HG02610 (cell line): Measurements from ENCODE around the gene CLEC1A.

Source experiments
- ATAC-seq: cut with Tn5 transposase; IDR thresholded peaks from one replicate; pipeline ENCODE4 v1.9.1; 2021; ENCODE audit warnings: mild to moderate bottlenecking, moderate library complexity; ENCODE audit not compliant: unreplicated experiment

Gene CLEC1A

DNA sequence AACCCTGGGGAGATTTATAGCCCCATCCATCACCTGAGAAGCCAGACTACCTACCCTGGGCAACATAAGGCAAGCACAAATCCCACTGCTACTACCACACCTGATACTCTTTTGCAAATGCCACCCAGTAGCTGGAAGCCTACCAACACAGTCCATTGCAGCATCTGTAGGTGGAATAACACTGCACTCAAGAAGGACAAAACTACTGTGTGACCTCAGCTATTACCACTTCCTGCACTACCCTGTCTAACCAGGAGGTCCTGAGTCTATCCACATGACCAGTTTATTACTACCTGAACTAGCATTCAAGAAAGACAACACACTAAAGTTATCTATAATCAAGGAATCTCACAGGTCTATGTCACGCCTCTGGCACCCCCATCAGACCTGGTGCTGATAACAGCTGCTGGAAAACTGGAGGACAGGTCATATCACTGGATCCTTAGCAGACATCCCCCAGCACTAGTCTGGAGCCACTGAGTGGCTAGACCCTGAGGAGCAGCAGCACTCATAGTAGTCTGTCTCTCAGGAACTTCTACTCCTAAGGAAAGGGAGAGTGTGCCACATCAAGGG is 2.9 kb upstream of the CLEC1A start:
- no peak for ATAC-seq

DNA sequence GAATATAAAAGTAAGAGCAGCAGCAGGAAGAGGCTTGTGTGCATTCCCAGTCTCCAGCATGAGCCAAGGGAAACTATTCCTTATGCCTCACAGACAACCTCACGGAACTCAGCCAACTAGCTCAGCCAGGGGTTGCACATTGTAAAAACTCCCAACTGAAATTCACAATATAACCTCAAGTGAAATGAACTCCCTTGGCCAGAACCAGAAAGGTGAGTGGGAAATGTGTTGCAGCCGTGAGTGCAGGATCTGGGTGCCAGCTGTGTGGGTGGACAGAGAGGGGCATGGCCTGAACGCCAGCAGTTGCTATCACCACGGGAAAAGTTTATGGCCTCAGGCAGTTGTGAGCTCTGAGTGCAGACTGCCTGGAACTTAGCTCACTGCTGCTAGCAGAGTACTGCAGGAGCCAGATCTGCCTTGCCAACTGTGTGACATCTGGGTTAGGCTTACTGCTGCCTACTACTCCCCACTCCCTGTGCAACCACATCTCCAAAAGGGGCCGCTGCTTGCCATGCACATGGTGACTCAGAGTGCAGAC is 2.3 kb upstream of the CLEC1A start:
- no peak for ATAC-seq

- no peak for ATAC-seq
These were observed 1.3 kb downstream of the CLEC1A start for GRCh38 chr12:10097521-10097920.

DNA sequence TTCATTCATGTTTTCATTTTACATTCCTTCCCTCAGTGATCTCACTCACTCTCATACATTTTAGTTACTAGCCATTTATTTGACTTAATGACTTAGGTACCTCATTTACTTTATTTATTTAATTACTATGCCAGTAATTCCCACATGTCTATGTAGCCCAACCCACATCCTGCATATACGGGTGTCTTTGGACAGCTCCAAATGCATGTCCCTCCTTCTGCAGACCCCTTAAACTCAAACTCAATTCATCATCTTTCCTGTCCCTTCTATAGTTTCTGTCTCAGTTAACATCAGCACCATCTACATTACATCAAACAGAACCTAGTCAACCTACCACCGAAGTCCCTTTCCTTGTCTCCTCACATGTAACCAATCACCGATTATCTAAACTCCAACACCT is 2.8 kb downstream of the CLEC1A start:
- ATAC-seq, result no peak

DNA sequence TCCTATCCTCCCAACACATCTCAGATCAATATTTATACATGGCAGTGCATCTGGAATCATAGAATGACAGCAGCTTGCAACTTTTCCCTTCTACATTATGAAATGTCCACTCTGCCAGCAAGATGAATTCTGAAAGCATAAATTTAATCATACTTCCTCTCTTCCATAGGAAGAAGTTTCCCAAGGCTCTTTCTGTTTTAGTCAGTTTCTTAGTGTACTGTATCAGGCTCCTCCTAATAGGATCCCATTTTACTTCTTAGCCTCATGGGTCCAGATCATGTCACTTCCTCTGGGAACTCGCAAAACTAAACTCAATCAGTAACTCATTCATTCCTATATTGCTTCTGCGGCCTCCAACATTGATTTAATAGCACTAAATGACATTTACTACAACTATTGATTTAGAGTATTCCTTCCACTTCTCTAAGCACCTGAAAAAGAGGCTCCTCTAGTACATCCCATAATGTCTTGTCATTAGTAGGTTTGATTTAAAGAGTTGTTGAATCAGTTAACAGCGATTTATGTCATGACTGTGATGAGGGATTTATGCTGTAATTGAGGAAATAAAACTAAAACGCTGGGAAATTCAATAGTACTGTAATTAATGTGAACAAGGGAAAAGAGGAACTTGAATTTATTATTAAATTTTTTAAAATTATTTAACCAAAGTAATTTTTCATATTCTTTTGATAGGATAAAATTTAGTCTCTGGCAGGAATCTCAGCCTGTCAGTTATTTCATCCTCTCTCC is 4.0 kb downstream of the CLEC1A start:
- ATAC-seq, result no peak

GRCh38 chr12:10088955-10089900 is 9.6 kb downstream of the CLEC1A start:
- no peak for ATAC-seq

DNA sequence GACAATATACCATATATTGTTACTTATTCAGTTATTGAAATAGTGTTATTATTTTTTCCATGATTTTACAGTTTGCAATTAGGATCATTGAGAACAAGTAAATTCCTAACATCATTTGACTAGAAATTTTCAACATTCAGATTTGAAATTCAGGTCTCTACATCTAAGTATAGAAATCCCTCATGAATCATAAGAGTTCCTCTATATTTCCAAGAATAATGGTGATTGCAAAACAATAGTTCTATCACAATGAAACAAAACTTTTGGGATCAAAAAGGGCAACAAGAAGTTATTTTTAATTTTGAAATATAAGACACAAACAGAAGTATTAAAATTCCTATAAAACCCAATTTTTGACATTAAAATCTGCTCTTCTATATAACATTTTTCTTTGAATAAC is 10.8 kb downstream of the CLEC1A start:
- ATAC-seq, result no peak

DNA sequence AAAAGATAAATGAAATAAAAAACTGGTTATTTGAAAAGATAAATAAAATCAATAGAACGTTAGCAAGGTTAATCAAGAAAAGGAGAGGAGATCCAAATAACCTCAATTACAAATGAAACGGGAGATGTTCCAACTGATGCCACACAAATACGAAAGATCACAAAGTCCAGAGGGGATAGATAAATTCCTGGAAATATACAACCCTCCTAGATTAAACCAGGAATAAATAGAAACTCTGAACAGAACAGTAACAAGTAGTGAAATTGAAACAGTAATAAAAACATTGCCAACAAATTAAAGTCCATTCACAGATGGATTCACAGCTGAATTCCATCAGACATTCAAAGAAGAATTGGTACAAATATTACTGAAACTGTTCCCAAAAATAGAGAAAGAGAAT is 12.4 kb downstream of the CLEC1A start:
- no peak for ATAC-seq

- no peak for ATAC-seq
These were observed 14.1 kb downstream of the CLEC1A start for GRCh38 chr12:10084733-10085132.

- ATAC-seq, result no peak
These were observed 16.5 kb downstream of the CLEC1A start for GRCh38 chr12:10082117-10082874.

DNA sequence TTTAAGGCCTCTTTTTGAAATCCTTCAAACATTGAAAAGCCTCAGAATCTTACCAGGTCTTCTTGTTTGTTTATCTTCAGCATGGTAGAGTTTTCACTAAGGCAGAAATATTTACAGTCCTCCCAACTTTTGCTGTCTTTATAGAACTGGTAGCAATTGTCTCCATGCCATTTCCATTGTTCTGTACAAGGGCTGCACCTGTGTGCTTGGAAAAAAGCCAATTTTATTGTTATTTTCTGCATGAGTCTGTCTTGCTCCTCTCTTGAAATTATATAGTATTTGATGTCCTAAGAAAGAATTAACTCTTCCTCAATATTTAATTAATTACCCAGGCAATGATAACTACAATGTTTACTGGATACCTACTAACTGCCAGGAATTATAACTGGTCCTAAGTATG is 23.3 kb downstream of the CLEC1A start:
- ATAC-seq, result no peak

DNA sequence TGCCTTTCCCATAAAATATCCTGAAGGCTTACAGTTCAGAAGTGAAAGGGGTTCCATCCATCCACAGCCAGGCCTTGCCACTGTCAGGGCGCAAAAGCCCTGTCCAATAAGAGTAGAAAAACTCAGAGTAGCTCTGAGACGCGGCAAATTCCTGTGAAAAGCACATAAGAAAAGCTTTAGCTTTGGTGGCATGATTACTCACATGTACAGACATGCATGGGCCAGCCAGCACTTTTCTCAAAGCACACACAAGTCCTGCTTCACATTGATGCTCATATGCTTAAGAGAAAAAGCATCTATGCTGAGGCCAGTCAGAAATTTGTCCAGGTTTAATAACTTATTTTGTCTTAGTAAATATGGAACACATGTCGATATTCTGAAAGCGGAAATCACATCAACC is 25.5 kb downstream of the CLEC1A start:
- ATAC-seq, result no peak

GRCh38 chr12:10072131-10072530 is 26.7 kb downstream of the CLEC1A start:
- no peak for ATAC-seq

DNA sequence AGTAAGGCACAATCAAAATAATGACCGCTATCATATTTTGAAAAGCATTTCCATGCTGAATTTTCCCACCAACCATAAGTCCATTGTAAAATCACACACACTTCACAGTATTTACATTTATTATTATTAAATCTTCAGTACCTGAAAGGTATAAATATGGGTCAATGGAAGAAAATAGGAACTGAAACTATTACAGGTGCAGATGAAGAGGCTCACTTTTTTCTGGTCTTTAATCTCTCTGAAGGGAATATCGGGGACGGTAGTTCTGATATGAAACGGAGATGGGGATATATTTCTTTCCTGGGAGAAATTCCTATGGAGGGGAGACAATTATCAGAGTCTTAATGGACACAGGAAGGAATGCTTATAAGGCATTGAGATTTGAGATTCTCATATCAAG is 28.4 kb downstream of the CLEC1A start:
- no peak for ATAC-seq

GRCh38 chr12:10069976-10070375 is 28.8 kb downstream of the CLEC1A start:
- ATAC-seq, result no peak

DNA sequence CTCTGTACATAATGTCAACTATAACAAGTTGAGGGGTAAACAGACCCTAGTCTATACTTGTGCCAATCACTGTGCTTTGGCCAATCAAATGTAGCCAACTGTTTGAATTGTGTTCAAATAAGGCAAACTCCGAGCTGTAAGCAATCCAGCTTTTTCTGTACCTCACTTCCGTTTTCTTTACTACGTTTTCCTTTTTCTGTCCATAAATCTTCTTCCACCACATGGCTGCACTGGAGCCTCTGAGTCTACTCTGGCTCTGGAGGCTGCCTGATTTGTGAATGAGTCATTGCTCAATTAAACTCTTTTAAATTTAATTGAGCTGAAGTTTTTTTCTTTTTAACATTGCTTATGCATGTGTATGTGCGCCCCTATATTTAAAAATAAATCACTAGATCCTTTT is 29.7 kb downstream of the CLEC1A start:
- no peak for ATAC-seq

DNA sequence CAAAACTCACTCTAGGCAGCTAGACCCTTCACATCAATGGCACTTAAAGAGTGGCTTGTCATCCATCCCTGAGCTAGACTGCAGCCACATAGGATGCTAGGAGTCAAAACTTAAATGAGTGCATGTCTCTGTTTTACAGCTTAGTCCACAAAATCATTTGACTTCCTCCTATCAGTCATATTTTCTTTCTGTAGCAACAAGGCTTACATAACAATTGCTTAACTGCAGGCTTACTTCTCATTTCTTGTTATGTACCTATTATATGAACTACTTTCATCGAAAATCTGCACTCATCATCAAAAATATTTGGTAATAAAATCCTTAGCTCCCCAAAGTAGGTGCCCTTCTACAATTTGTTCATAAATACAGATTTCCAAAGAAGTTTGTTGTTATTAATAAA is 30.1 kb downstream of the CLEC1A start:
- no peak for ATAC-seq

DNA sequence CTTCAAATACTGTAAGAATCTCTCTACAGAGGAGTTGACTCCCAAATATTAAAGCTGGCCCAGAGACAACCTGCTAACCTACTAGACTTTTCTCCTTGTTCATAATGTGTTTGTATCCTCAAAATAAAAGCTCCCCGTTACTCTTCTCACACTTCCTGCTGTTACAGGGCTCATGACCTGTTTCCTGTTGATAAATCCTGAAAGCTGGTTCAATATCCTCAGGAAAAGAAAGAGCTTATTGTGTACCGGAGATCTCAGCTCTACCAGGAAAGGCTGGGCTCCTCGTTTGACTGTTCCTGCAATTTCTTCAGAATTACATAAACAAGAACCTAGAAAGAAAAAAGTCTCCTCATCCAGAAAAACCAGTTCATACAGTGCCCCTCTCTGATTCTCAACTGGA is 30.8 kb downstream of the CLEC1A start:
- ATAC-seq, result no peak

GRCh38 chr12:10067264-10067663 is 31.5 kb downstream of the CLEC1A start:
- ATAC-seq, result no peak

DNA sequence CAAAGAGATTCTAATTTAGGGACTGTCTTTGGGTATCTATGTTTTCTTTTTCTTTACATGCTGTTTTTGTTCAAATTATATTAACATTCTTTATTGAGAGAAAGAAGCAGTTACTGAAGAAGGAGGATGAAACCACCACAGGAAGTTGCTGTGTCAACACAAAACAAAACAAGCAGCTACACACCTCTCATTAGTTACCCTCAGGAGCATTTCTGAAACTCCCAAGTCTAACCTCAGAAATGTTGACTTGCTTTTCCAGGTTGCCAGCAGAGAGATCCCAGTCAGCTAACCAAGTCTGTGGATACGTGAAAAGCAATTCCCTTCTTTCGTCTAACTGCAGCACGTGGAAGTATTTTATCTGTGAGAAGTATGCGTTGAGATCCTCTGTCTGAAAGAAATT is 33.5 kb downstream of the CLEC1A start:
- no peak for ATAC-seq

DNA sequence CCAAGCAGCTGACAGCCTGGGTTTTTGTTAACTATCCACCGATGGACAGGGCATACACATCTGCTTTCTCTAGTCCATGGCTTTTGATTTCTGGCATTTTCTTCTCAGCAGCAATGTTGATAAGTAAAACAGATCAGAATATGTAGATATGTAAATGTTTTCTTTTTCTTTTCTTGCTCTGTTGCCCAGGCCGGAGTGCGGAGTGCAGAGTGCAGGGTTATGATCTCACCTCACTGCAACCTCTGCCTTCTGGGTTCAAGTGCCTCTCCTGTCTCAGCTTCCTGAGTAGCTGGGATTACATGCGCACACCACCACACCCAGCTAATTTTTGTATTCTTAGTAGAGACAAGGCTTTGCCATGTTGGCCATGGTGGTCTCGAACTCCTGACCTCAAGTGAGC is 40.4 kb downstream of the CLEC1A start:
- no peak for ATAC-seq
